ENCODE results near the gene NR6A1.

The NR6A1 gene

DNA sequence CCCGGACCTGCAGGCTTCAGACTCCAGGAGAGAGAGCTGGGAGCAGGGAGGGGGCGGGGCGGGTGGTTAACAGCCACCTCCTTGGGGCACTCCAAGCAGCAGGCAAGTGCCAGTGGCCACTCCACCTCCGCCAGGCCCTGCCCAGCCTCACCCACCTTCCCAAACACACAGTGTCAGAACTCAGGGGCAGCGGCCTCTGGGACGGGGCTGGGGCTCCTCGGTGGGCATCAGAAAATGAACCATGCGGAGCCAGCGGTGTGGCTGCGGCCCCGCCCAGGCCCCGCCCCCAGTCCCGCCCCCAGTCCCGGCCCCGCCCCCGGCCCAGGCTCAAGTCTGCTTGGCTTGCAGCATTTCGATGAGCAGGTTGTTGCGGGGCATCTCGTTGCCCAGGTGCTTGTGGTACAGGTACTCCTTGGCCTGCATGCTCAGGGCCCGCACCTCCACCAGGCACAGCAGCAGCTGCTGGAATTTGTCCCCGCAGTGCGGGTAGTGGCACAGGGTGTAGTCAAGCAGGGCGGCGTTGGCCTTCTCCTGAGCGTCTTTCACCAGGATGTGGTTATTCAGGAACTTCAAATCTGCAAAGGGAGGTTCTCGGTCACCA is 288.6 kb downstream of the NR6A1 start:
- no peak for DNase-seq

DNA sequence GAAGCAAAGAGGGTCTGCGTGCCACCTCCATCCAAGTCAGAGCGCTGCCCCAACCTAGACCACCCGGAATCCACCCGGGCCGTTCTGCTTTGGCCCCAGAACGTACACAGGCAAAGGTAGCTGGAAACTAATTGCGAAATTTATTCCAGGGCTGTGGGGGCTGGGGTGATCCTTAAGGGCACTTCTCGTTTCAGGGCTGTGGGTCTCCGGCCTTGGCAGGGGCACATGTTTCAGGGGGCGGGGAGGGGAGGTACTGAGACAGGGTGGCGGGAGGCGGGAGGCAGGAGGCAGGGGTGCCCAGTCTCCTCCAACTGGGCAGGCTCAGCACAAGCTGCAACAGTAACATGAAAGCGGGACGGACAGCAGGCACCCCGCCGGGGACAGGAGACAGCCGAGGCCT is 290.0 kb downstream of the NR6A1 start:
- DNase-seq = no peak

DNA sequence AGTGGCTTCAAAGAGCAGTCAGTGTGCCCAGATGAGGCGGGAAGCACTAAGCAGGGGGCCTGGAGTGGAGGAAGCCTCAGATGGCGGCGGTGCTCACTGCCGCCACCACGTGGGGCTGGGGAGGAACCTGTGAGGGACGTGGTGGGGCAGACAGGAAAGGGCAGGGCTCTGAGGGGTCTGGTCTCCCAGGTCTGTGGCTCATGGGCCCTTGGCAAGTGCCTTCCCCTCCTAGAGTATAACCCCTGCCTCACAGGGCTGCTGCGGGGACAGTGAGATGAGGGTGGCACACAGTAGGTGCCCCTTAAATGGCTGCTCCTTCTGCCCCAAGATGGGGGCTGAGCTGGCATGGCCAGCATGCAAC is 290.5 kb downstream of the NR6A1 start:
- no peak for DNase-seq

DNA sequence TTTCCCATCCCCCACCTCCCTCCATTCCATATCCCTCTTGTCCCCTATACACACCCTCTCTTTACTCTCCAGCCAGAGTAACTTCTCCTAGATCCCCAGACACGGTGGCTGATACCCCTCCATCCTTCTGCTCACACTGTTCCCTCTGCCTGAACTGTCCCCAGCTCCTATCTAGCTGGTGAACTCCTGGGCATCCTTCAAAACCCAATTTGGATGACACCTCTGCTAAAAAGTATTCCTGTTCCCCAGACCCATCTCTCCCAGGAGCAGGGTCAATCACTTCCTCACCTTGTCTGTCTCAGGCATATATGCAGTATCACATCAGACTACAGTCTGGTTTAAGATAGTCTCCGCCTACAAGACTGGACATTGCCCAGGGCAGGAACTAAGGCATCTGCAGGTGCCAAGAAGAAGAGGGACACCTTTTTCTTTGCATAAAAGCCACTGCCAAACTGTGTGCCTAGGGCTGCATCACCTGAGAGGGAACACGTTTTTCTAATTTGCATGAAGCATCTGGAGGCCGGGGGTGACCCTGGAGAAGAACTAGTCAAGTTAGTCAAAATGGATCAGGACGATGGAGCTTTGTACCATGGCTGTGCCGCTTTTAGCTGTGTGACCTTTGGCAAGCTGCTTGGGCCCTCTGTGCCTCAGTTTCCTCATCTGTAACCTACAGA is 291.0 kb downstream of the NR6A1 start:
- no peak for DNase-seq

DNA sequence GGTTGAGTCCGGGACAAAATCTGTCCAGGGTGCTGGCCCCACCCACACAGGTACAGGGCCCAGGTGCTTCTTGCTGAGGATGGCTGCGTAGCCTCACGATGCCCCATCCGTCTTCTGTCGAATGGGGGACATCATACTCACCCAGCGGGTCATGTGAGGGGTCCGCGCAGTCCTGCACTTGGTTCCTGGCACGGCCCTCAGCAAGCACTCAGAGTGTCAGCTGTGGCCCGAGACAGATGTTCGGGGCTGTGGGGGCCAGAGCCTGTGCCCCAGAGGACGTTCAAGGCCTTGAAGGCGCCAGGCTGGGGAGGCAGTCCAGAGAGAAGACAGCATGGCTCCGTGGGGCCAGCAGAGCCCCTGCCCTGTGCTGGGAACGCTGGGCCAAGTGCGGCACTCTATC is 291.7 kb downstream of the NR6A1 start:
- DNase-seq = no peak

DNA sequence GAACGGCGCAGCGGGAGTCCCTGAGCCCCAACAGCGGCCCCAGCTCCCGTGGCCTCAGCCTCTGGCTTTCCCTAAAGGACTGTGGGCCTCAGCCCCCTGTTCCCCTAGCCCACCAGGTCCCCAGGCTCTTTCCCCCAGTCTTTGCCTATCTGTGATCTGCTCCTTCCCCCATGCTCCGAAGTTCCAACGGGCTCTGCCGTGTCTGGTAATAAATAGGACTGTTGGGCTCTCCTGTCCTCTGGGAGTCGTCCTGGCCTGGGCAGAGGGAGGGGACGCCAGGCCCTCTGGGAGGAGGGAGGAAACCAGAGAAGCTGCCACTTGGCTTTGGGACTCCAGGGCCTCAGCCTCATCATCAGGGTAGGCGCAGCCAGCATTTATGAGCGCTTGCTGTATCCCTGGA is 292.8 kb downstream of the NR6A1 start:
- no peak for DNase-seq

DNA sequence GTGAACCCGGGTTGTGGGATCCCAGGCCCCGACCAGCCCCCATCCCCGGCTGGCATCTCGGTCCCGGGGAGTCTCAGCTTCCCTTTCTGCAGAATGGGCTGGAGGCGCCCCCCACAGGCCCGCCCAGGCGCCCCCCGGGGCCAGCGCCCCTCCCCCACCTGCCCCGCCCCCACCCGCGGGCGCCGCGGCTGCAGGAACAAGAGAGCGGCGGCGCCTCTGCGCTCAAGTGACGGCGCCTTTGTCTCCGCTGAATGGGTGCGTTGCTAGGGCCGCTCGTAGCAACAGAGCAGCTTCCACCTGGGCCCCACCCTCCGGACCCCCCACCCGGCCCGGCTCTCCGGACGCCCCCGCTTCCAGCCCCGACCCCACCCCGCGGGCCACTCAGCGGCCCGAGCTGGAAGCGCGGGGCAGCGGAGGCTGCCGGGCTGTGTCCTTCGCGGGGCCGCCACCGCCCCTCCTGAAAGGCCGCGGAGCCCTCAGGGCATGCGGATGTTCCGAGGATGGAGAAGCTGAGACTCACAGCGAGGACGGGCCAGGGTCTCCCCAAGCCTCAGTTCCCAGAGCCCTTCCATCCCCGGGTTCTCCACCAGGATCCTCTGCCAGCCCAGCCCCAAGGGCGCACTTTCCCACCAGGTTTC is 293.3 kb downstream of the NR6A1 start:
- DNase-seq = no peak

DNA sequence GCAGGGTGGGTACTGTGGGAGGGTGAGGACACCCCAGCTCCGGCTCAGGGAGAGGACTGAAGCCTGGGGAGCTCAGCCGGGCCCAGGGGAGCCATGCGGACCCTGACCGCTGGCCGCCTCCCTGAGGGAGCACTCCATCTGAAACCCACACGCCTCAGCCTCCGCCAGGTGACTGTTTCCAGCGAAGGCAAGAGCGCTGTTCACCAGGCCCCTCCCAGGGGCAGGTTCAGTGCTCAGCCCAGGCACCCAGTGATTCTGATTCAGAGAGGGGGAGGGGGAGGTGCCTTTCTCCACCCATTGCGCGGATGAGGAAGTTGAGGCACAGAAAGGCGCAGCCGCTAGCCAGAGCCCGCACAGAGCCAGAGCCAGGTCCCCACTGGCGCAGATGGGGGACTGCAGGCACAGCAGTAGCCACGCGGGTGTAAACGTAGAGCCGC is 293.9 kb downstream of the NR6A1 start:
- no peak for DNase-seq

DNA sequence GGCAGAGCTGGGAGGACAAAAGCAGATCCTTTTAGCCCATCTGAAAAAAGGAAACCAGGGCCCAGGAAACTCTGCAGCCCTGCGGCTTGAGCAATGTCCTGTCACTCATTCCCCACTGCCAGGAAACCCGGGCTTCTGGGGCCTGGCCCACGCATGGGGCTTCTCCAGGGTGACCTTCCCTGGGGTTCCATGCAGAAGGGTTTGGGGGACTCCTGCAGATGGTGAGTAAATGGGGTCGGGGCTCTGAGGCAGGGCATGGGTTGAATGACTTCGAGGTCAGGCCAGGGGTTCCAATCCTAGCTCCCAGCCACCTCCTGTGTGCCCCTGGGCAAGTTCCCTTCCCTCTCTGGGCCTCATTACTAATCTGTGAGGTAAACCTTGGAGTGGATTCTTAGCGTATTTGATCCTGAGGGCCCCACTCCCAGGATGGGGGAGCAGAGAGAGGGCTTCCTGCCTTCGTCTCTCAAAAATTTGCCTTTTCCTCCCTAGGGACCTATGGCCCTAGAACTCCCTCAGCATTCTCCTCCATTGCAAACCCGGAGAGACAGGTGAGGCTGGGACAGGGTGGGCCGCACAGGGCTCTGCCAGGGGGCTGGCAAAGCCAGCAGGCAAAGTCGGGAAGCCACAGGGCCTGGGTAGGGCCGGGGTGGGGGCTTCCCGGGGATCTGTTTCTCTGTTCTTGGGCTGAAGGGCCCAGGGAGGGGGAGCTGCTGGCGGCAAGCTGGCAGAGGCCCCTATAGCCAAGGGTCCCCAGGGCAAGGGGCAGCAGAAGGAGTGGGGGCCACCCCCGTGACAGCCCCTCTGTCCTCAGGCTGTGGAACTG is 295.0 kb downstream of the NR6A1 start:
- no peak for DNase-seq

DNA sequence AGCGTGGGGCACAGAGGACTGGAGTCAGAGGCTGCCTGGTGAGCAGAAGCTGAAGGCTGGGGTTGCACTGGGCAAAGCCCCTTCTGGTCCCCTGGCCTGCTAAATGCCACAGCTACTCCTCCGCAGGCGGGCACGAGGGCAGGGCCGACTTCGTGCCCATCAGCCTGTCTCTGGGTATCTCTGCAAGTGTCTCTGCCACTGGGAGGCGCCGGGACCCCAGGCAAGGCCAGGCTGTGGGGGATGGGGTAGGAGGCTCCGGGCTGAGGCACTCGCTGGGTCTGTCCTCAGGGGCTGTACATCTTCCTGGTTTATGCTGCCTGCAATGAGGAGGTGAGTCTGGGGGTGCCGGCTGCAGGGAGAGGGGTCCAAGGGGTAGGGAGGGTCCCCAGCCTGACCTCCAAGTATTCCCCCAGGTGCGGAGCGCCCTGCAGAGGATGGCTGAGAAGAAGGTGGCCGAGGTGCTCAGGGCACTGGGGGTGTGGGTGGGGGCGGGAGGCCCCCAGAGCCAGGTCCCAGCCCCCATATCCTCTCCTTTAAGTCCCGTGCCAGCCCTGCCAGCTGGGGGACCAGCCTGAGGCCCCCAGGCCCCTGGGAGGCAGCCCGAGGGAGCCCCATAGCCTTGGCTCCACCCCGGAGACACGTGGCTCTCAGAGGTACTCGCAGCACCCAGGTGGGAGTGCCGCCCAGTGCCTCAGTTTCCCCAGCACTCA is 295.8 kb downstream of the NR6A1 start:
- DNase-seq = no peak

DNA sequence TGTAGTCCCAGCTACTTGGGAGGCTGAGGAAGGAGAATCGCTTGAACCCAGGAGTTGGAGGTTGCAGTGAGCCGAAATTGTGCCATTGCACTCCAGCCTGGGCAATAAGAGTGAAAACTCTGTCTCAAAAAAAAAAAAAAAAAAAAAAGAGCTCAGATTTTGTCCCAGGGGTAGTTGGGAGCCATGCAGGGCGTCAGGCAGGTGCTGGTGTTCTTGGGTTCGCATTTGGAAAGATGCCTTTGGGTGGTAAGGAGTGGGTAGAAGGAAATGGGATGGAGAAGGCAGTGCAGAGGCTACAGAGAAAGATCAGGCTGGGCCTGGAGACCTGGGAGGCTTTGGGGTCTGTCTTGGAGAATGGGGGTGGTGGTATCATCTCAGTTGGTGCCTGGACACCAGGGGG is 297.0 kb downstream of the NR6A1 start:
- DNase-seq = no peak

DNA sequence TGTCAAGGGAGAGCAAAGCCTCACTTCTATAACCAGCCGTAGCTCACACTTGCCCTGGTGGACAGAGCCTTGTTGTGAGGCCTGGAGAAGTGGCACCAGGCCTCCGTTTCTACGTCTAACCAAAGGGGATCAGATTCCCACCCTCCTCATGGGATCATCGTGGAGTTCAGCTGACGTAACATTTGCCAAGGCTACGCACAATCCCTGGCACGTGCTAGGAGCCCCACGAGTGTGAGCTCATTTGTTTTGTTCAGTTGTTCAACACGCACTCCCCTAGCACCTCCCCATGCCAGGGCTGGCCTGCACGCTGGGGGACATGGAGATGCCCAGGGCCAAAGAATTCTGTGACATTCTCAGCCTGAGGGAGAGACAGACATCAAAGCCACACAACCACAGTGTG is 297.8 kb downstream of the NR6A1 start:
- DNase-seq = no peak

DNA sequence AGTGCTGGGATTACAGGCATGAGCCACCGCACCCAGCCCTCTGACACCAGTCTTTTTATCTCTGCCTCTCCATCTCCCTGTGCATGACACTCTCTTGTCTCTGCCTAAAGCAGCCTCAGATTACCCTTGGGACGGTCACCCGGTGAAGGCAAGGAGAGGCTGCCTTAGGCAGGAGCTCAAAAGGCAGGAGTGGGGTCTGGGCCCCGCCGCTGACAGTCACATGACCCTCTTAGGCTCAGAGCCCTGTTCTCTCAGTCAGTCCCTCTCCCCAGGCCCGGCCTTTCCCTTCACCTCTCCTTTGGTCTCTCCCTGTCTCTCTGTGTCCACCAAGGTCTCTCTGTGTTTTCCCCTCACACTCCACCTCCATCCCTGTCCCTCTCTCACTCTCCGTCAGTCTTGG is 298.3 kb downstream of the NR6A1 start:
- DNase-seq = no peak

DNA sequence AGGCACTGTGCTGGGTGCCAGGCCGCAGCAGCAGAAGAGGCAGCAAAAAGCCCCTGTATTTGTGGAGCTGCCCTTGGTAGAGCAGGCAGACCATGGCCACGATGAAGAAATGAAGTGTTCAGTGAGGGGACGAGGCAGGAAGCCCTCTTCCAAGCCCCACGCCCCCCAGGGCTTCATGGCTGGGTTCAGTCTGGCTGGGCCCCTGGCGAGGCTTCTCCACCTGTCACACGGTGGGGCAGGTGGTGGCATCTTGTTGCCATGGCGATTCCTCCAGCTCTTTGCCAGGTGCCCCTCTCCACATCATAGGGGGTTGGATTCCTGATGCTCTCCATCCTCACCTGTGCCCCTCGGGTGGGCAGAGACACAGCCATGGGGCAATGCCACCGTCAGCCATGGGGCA is 299.4 kb downstream of the NR6A1 start:
- no peak for DNase-seq

DNA sequence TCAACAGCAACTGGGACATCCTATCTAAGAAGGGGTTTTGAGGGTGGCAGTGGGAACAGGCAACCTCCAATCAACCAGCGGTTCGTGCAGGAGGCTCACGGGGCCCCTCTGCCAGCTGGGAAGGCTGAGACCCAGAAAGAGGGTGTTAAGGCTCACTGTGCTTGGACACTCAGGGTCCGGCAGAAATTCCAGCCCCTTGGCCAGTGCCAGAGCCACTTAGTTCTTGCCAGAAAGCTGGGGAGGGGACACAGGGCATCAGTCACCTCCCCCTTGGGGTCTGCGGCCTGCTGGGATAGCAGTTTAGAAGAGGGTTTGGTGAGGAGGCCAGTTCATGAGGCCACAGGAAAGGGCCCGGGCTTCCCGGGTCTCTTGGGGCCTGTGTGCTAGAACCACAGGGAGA is 300.4 kb downstream of the NR6A1 start:
- no peak for DNase-seq

DNA sequence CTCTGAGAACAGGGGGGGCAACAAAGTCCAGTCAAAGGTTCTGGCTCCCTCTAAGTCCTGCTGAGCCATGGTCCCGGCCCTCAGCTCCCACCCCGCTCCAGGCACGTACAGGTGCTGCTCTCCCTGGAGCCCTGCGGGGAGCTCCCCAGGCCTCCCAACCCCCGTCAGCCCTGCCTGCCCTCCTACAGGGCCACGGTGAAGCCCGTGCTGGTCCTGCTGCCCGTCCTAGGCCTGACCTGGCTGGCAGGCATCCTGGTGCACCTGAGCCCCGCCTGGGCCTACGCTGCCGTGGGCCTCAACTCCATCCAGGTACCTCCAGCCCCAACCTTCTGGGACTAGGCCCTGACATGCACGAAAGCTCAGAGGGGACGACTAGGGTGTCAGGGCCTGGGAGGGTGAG is 300.8 kb downstream of the NR6A1 start:
- no peak for DNase-seq

DNA sequence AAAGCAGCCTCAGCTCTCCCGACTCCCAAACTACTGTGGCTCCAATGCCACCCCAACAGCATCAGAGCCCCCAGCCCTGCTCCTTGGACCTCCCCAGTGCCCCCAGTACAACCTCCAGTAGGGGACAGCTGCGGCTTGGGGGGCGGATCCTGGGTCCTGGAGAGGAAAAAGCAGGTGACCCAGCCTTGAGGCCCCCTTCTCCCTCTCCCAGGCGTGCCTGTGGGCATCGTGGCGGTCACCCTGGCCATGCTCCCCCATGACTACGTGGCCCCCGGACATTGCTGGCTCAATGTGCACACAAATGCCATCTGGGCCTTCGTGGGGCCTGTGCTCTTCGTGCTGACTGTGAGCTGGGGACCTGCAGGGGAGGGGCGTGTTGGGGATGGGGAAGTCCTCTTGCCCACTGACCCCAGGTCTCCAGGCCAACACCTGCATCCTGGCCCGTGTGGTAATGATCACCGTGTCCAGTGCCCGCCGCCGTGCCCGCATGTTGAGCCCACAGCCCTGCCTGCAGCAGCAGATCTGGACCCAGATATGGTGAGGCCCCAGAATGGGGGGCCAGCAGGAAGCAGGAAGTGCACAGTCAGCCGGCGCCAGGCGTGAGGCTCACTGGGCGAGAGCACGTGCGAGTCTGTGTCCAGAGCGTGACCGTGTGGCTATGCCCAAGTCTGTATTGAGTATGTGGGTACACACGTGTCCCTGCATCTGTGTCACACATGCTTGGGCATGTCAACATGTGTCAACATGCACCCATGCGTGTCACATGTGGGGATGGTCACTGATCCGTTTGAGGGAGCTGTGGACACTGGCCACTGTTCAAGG is 301.9 kb downstream of the NR6A1 start:
- no peak for DNase-seq

DNA sequence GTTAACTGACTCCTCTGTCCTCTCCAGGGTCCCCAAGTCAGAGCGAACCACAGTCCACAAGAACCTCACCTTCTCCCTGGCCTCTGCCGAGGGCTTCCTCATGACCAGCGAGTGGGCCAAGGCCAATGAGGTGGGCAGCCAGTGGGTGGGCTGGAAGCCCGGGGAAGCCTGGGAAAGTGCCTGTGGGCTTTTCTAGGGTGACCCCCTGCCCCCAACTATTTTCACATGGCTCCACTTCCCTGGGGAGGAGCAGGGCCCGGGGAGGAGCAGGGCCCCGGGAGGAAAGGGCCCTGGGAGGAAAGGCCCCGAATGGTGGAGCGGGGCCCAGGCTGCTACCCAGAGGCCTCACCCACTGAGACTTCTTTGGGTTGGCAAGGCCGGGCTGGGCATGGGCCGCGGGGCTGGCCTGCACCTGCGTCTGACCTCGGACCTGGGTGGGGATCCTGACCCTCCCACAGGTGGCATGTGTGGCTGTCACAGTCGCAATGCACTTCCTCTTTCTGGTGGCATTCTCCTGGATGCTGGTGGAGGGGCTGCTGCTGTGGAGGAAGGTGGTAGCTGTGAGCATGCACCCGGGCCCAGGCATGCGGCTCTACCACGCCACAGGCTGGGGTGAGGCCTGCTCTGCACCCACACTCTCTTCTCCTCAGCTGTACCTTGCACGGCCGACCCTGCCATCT is 302.9 kb downstream of the NR6A1 start:
- no peak for DNase-seq

DNA sequence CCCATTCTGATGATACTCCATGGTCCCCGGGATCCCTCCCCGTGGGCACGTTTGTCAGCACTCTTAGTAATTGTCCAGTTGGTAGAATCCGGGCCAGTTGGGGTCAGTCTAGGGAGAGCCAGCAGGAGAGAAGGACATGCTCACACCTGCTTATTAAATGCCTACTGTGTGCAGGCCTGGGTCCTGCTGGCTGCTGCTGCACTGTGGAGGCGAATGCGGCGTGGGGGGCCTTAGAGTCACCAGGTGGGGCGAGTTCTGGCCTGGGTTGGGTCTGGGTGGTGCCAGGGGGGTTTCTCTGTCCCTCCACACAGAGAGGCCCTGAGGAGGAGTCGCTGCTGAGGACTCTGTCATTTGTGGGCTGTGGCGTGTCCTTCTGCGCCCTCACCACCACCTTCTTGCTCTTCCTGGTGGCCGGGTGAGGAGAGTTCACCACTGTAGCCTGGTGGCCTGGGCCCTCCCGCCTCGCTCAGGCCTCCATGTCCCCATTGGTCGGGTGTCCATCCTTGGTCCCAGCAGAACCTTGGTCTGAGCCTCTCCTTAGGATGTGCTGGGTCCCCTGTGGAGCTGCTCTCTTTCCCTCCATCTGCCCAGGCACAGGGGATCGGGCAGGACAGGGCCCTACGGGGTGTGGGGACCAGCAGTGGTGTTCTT is 303.6 kb downstream of the NR6A1 start:
- no peak for DNase-seq
